ENCODE measurements around the gene ARHGEF28.

- TF ChIP-seq, protein P1, sequence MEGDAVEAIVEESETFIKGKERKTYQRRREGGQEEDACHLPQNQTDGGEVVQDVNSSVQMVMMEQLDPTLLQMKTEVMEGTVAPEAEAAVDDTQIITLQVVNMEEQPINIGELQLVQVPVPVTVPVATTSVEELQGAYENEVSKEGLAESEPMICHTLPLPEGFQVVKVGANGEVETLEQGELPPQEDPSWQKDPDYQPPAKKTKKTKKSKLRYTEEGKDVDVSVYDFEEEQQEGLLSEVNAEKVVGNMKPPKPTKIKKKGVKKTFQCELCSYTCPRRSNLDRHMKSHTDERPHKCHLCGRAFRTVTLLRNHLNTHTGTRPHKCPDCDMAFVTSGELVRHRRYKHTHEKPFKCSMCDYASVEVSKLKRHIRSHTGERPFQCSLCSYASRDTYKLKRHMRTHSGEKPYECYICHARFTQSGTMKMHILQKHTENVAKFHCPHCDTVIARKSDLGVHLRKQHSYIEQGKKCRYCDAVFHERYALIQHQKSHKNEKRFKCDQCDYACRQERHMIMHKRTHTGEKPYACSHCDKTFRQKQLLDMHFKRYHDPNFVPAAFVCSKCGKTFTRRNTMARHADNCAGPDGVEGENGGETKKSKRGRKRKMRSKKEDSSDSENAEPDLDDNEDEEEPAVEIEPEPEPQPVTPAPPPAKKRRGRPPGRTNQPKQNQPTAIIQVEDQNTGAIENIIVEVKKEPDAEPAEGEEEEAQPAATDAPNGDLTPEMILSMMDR (conservative IDR thresholded peaks at IDR 0.05 in 1 of 2, IDR thresholded peaks at IDR 0.05 in 1 of 2; ENCODE audit: low read depth in 1 of 2, low read length in 2 of 2), result no peak
- no peak for TF ChIP-seq EZH2 (IDR thresholded peaks at IDR 0.05; ENCODE audit: low read length, missing control alignments)
Measured at GRCh38 chr5:73726606-73727231, 100.7 kb downstream of the ARHGEF28 start.

Data from fibroblast of lung (primary cell).